H1 (cell line): ENCODE results near the gene FBXO2. TPM values are rescaled to one million over a fixed set of nuclear protein-coding genes. Genes with fewer than 3 reads are reported as not detected.

Source experiments
- CTCF ChIA-PET: fragments of 300-600 bp; sonication (Branson Sonifier 250); formaldehyde crosslinking; loops from one replicate; lab custom pipeline; 2021; ENCODE audit not compliant: partially characterized antibody; lab: Charles Lee
- POLR2A ChIA-PET: fragments of 300-600 bp; sonication (Branson Sonifier 250); formaldehyde crosslinking; loops from one replicate; lab custom pipeline; 2021; ENCODE audit warnings: inconsistent platforms; ENCODE audit not compliant: partially characterized antibody; lab: Charles Lee
- DNase-seq, 2 experiments: peaks; one replicate each; pipeline versions ENCODE4 v3.0.0 to v3.0.0-alpha.2; 2010 to 2022; ENCODE audit warnings: low spot score in 2 of 2, low read depth in 1 of 2, mixed read lengths in 1 of 2
- FAIRE-seq: peaks from 2 replicates; lab custom pipeline; 2011; peaks lifted over from hg19 to GRCh38; lab: Jason Lieb, UNC
- H2AFZ ChIP-seq: 2 replicates; pipeline ENCODE4 v1.8.1; 2012; ENCODE audit warnings: low read length, inconsistent platforms
- H2AK5ac ChIP-seq: 2 replicates; pipeline ENCODE4 v1.6.1; 2013; ENCODE audit warnings: low read depth, low read length
- H2BK120ac ChIP-seq: replicated peaks from 2 replicates; pipeline ENCODE3; 2013; ENCODE audit warnings: low read depth, low read length, inconsistent platforms
- H2BK12ac ChIP-seq: 2 replicates; pipeline ENCODE4 v1.6.1; 2013; ENCODE audit warnings: low read depth, low read length
- H2BK15ac ChIP-seq: 2 replicates; pipeline ENCODE4 v1.6.1; 2013; ENCODE audit warnings: low read length
- H2BK20ac ChIP-seq: 2 replicates; pipeline ENCODE4 v1.6.1; 2013; ENCODE audit warnings: low read length
- H2BK5ac ChIP-seq: 2 replicates; pipeline ENCODE4 v1.6.1; 2013; ENCODE audit warnings: low read depth, low read length
- H3K14ac ChIP-seq: 2 replicates; pipeline ENCODE4 v1.6.1; 2013; ENCODE audit warnings: inconsistent platforms; ENCODE audit not compliant: insufficient read length
- H3K18ac ChIP-seq: 2 replicates; pipeline ENCODE4 v1.6.1; 2013; ENCODE audit warnings: low read length; ENCODE audit errors: extremely low read depth
- H3K23ac ChIP-seq: 2 replicates; pipeline ENCODE4 v1.6.1; 2013; ENCODE audit warnings: inconsistent platforms; ENCODE audit not compliant: insufficient read length
- H3K23me2 ChIP-seq: 2 replicates; pipeline ENCODE4 v1.6.1; 2013; ENCODE audit warnings: low read depth, low read length
- H3K27ac ChIP-seq: 2 replicates; pipeline ENCODE4 v1.6.1; 2011; ENCODE audit warnings: low read depth, low read length, inconsistent platforms
- H3K27me3 ChIP-seq, 4 experiments: replicated peaks in 1 of 4; 1 replicate in 1 of 4; 2 replicates in 3 of 4; pipeline versions ENCODE4 v1.6.1 to v1.8.1; 2011 to 2013; ENCODE audit warnings: low read length in 3 of 4, mild to moderate bottlenecking in 3 of 4, inconsistent platforms in 2 of 4, mixed read lengths in 2 of 4, moderate library complexity in 1 of 4; ENCODE audit not compliant: control insufficient read depth in 3 of 4, insufficient read depth in 3 of 4; ENCODE audit errors: extremely low read depth in 1 of 4
- H3K36me3 ChIP-seq, 4 experiments: 2 replicates each; pipeline versions ENCODE4 v1.6.1 to v1.8.1; 2011 to 2013; ENCODE audit warnings: mild to moderate bottlenecking in 4 of 4, low read length in 3 of 4, moderate library complexity in 2 of 4, control low read depth in 1 of 4, inconsistent platforms in 1 of 4; ENCODE audit not compliant: insufficient read depth in 4 of 4, control insufficient read depth in 2 of 4
- H3K4ac ChIP-seq: replicated peaks from 2 replicates; pipeline ENCODE3; 2013; ENCODE audit warnings: low read length, low read depth, mixed read lengths, inconsistent platforms; ENCODE audit not compliant: insufficient read length
- H3K4me1 ChIP-seq, 4 experiments: replicated peaks in 1 of 4; 1 replicate in 1 of 4; 2 replicates in 3 of 4; pipeline versions ENCODE4 v1.6.1 to v1.8.1; 2011 to 2013; ENCODE audit warnings: low read length in 3 of 4, inconsistent platforms in 2 of 4, mixed read lengths in 1 of 4; ENCODE audit not compliant: insufficient read depth in 4 of 4, control insufficient read depth in 3 of 4
- H3K4me2 ChIP-seq, 2 experiments: 2 replicates each; pipeline versions ENCODE4 v1.6.1 to v1.8.1; 2011 to 2013; ENCODE audit warnings: low read depth in 2 of 2, low read length in 2 of 2, control low read depth in 1 of 2, inconsistent platforms in 1 of 2, mild to moderate bottlenecking in 1 of 2; ENCODE audit not compliant: insufficient read depth in 1 of 2
- H3K4me3 ChIP-seq, 4 experiments: fragments of 200-600, 300-600 bp in 1 of 4; sonication (generic), shearing (Covaris generic), sonication (Bioruptor Twin) in 1 of 4; 2 replicates each; pipeline versions ENCODE4 v1.5.1 to v1.8.1; 2011 to 2016; ENCODE audit warnings: low read length in 4 of 4, low read depth in 3 of 4, control low read depth in 2 of 4, inconsistent platforms in 2 of 4, mild to moderate bottlenecking in 2 of 4, mixed read lengths in 1 of 4, moderate library complexity in 1 of 4; ENCODE audit not compliant: insufficient read depth in 2 of 4; ENCODE audit errors: extremely low read depth in 1 of 4
- H3K56ac ChIP-seq: replicated peaks from 2 replicates; pipeline ENCODE3; 2013; ENCODE audit warnings: low read depth, mild to moderate bottlenecking, mixed read lengths, low read length, inconsistent platforms; ENCODE audit not compliant: insufficient read length
- H3K79me1 ChIP-seq: 2 replicates; pipeline ENCODE4 v1.6.1; 2013; ENCODE audit warnings: low read depth, low read length, control low read depth
- H3K79me2 ChIP-seq, 2 experiments: 2 replicates each; pipeline versions ENCODE4 v1.6.1 to v1.8.1; 2012 to 2013; ENCODE audit warnings: low read length in 2 of 2, mild to moderate bottlenecking in 2 of 2, inconsistent platforms in 1 of 2; ENCODE audit not compliant: insufficient read depth in 2 of 2, control insufficient read depth in 1 of 2
- H3K9ac ChIP-seq, 4 experiments: replicated peaks in 1 of 4; 1 replicate in 1 of 4; 2 replicates in 3 of 4; pipeline versions ENCODE4 v1.6.1 to v1.8.1; 2011 to 2013; ENCODE audit warnings: low read depth in 3 of 4, low read length in 3 of 4, control low read depth in 2 of 4, mild to moderate bottlenecking in 2 of 4, moderate library complexity in 2 of 4, inconsistent platforms in 1 of 4; ENCODE audit errors: extremely low read depth in 1 of 4
- H3K9me3 ChIP-seq, 2 experiments: 2 replicates each; pipeline versions ENCODE4 v1.6.1 to v1.8.1; 2012 to 2013; ENCODE audit warnings: mild to moderate bottlenecking in 2 of 2, moderate library complexity in 2 of 2, control low read depth in 1 of 2, inconsistent platforms in 1 of 2, low read depth in 1 of 2, low read length in 1 of 2, mixed read lengths in 1 of 2; ENCODE audit not compliant: insufficient read depth in 2 of 2
- H4K20me1 ChIP-seq, 2 experiments: replicated peaks in 1 of 2; 2 replicates each; pipeline versions ENCODE3 to v1.8.1; 2011 to 2013; ENCODE audit warnings: inconsistent platforms in 2 of 2, low read length in 2 of 2, mild to moderate bottlenecking in 1 of 2; ENCODE audit not compliant: insufficient read depth in 2 of 2, control insufficient read depth in 1 of 2
- H4K5ac ChIP-seq: 2 replicates; pipeline ENCODE4 v1.6.1; 2013; ENCODE audit warnings: low read length, low read depth, mixed read lengths, inconsistent platforms; ENCODE audit not compliant: insufficient read length
- H4K8ac ChIP-seq: 2 replicates; pipeline ENCODE4 v1.8.0; 2013; ENCODE audit warnings: mild to moderate bottlenecking, moderate library complexity, low read length, inconsistent platforms; ENCODE audit not compliant: insufficient read depth; ENCODE audit errors: extremely low read depth
- H4K91ac ChIP-seq: replicated peaks from 2 replicates; pipeline ENCODE3; 2013; ENCODE audit warnings: low read length, mixed read lengths, inconsistent platforms; ENCODE audit not compliant: insufficient read length
- BACH1 ChIP-seq: IDR thresholded peaks from 2 replicates; pipeline ENCODE4 v1.6.1; 2012; ENCODE audit warnings: low read length, improper control_type of control experiment
- BCL11A ChIP-seq, 2 experiments: IDR thresholded peaks; one replicate each; pipeline ENCODE4 v1.6.1; 2011; ENCODE audit warnings: low read depth in 2 of 2, low read length in 2 of 2, mild to moderate bottlenecking in 2 of 2
- PHF8 ChIP-seq: fragments of 200-600 bp; sonication (generic); conservative IDR thresholded peaks from 2 replicates; pipeline ENCODE4 v1.7.1; 2012; ENCODE audit warnings: low read depth, mild to moderate bottlenecking, inconsistent platforms, low read length, moderate library complexity
- RBBP5 ChIP-seq: IDR thresholded peaks from 2 replicates; pipeline ENCODE4 v1.7.1; 2012; ENCODE audit warnings: low read depth, mild to moderate bottlenecking, inconsistent platforms, low read length, moderate library complexity, borderline replicate concordance
- RNF2 ChIP-seq: fragments of 200-900, 300-1000 bp; sonication (generic); IDR thresholded peaks from 2 replicates; pipeline ENCODE4 v1.7.1; 2016; ENCODE audit warnings: borderline replicate concordance, low read depth, mild to moderate bottlenecking, antibody characterized with exemption, low read length; ENCODE audit not compliant: poor library complexity, severe bottlenecking; ENCODE audit errors: missing control alignments
- TAF7 ChIP-seq: optimal IDR thresholded peaks from 2 replicates; pipeline ENCODE3; 2011; ENCODE audit warnings: low read depth, mild to moderate bottlenecking, inconsistent platforms, low read length, moderate library complexity, borderline replicate concordance
- WGBS, 2 experiments: shearing (Covaris generic) in 1 of 2; methylation state at CpG; one replicate each; pipeline versions ENCODE4 v1.1.6 to v1.1.7; 2013 to 2015; ENCODE audit warnings: low lambda C conversion rate in 2 of 2, mixed read lengths in 2 of 2, inconsistent platforms in 1 of 2, low coverage in 1 of 2, missing lambda C conversion rate in 1 of 2; ENCODE audit not compliant: insufficient replicate concordance in 2 of 2, insufficient coverage in 1 of 2, insufficient read length in 1 of 2; ENCODE audit errors: extremely low coverage in 1 of 2, missing lambda C conversion rate in 1 of 2; 5-methylcytosine and 5-hydroxymethylcytosine counted together
- polyA plus RNA-seq, 7 experiments: library from polyadenylated mRNA; depleted of rRNA in 3 of 7; stranded (reverse) in 5 of 7; unstranded in 2 of 7; fragments of >200 nt in 5 of 7; fragments of 200-250 nt in 2 of 7; gene quantifications; 1 replicate in 5 of 7; 2 replicates in 1 of 7; 4 replicates in 1 of 7; pipeline versions ENCODE4 v1.2.1 to v1.2.3, GENCODE V29; 2011 to 2013; ENCODE audit warnings: missing spikeins in 2 of 7, mixed read lengths in 2 of 7
- total RNA-seq: library from RNA; stranded (reverse); fragmentation: NEBNext Ultra II Directional; extraction: Animal tissue kit (Norgen Biotek cat#: 25700); gene quantifications from 2 replicates; pipeline ENCODE4 v1.2.1, GENCODE V29; 2021
- TF ChIP-seq, protein P1 (sequence below): IDR thresholded peaks from 2 replicates; pipeline ENCODE4 v1.6.1; 2012; ENCODE audit warnings: inconsistent platforms

The FBXO2 gene
- total and polyA plus RNA-seq, 2 of the 8 experiments (the other 6 are each of a cell fraction or from before 2014, with no cell fraction given): 51.3 to 57.9 TPM

DNA sequence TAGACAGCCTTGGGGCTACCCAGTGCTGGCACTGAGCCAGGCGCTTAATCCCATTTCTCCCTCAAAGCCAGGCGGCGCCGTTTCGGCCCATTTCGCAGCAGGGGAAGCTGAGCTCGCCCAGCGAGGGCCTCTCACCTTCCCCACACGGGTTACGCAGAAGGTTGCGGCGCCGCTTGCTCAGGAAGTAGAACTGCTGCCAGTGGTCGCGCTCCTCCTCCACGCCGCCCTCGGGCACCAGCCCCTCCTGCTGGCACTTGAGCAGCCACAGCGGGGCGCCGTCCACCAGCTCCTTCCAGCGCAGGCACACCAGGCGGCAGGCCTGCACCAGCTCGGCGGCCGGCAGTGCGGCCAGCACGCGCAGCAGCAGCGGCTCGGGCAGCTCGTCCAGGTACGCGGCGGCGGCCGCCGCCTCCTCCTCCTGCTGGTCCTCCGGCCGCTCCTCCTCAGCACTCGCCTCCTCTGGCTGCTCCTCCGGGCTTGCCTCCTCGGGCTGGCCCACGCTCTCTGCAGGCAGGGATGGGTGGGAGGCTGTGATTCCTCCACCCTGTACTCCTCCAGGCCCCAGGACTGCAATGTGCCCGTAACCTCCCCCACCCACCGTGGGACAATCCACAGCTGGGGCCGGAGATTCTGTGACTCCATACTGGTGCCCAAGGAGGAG lies 3.8 kb downstream of the FBXO2 start:
- Histone ChIP-seq H2AFZ (no peak overlapping the region), H3K4ac (peak overlapping the region; percentile 92), H4K8ac (peak overlapping the region; percentile 59), H3K79me1 (peaks cover 3% of the 10 kb centered on the region), H2BK5ac (0 out of 2 replicates have a peak overlapping the region, but pooled peaks have one; percentile 39), H3K18ac (peak overlapping the region; percentile 85), H2BK120ac (no peak overlapping the region), H3K56ac (no peak overlapping the region), H3K4me1 (peaks cover 6 to 35% (median 32%) of the 10 kb centered on the region in 4 experiments), H4K91ac (peak overlapping the region; percentile 72), H3K4me3 (peak overlapping the region in 2 of 4 experiments; percentile 10 to 43; a peak in 3 of 8 replicates), H3K9me3 (no peaks in the 10 kb centered on the region), H3K23ac (no peak overlapping the region), H4K5ac (peak overlapping the region; percentile 55), H3K23me2 (peaks cover 10% of the 10 kb centered on the region; the same call in 1 of the 2 replicates), H3K27me3 (peaks cover 0 to 4% (median 2%) of the 10 kb centered on the region in 4 experiments; a peak in 2 of 7 replicates), H2BK12ac (peak overlapping the region; percentile 35; the same call in 1 of the 2 replicates), H3K36me3 (no peaks in the 10 kb centered on the region; a peak in 1 of 8 replicates), H3K9ac (no peak overlapping the region), H3K27ac (no peak overlapping the region), H2BK20ac (0 out of 2 replicates have a peak overlapping the region, but pooled peaks have one; percentile 80), H3K14ac (no peak overlapping the region), H3K4me2 (peak overlapping the region; percentile 2 to 64; a peak in 3 of 4 replicates), H2AK5ac (no peak overlapping the region), H2BK15ac (peak overlapping the region; percentile 53; the same call in 1 of the 2 replicates), H4K20me1 (peaks cover 3 to 15% of the 10 kb centered on the region in 2 experiments), H3K79me2 (peaks cover 0 to 7% of the 10 kb centered on the region in 2 experiments; a peak in 1 of 4 replicates)
- no peak for FAIRE-seq
- WGBS, 2 experiments: 16% methylated on average over 33 of the region's 47 CpGs; no CpG with 5 or more reads in 1 of the 2 experiments
- ChIA-PET POLR2A (interaction anchor here (0.8 to 3.1 kb wide), 11 partner anchors 9 to 79 kb away, joined by 3 to 14 read pairs (median 3); partner anchors contain the start of gene FBXO6), CTCF (interaction anchor here (0.6 to 4.4 kb wide), 19 partner anchors 9 to 787 kb away, joined by 3 to 25 read pairs (median 4); partner anchors contain the start of genes FBXO6 and MAD2L2)
- DNase-seq: peak in 1 of 2 experiments; percentile 84
- peak; percentile 31; the same call in 1 of the 2 replicates for TF ChIP-seq BACH1
- TF ChIP-seq TAF7: peak; percentile 40
- TF ChIP-seq, protein P1, sequence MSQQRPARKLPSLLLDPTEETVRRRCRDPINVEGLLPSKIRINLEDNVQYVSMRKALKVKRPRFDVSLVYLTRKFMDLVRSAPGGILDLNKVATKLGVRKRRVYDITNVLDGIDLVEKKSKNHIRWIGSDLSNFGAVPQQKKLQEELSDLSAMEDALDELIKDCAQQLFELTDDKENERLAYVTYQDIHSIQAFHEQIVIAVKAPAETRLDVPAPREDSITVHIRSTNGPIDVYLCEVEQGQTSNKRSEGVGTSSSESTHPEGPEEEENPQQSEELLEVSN: no peak; the same call in 1 of the 2 replicates
- TF ChIP-seq BCL11A (IDR thresholded peaks at IDR 0.05; ENCODE audit: low read depth in 2 of 2, low read length in 2 of 2): no peak
- no peak for TF ChIP-seq PHF8
- TF ChIP-seq RBBP5: 0 out of 2 replicates have a peak, but pooled peaks have one; percentile 55
- no peak for TF ChIP-seq RNF2
